Activated CD8-positive, alpha-beta memory T cell treated with anti-CD3 and anti-CD28 coated beads, Interleukin-2, amount 10 ng/mL, durations not matched to agents 7 days and 5 days (primary cell): ENCODE data around the gene FAM124A. TPM values are rescaled to one million over a fixed set of nuclear protein-coding genes. Genes with fewer than 3 reads are reported as not detected.

Experiments
- ATAC-seq: fragments of 150-1000 bp; cut with Tn5 transposase; one replicate; pipeline ENCODE4 v1.10.0; 2021; ENCODE audit warnings: moderate library complexity
- CTCF ChIA-PET: fragments of 350-600 bp; sonication (Branson Sonifier 250); formaldehyde crosslinking; loops from one replicate; lab custom pipeline; 2021; ENCODE audit warnings: antibody characterized with exemption; lab: Charles Lee
- DNase-seq: peaks from one replicate; pipeline ENCODE4 v3.0.0-alpha.2; 2020
- H3K27ac Mint-ChIP-seq: one replicate; pipeline ENCODE4 v1.8.0; 2021; ENCODE audit warnings: mild to moderate bottlenecking, mixed read lengths
- H3K27me3 Mint-ChIP-seq: one replicate; pipeline ENCODE4 v1.8.0; 2021; ENCODE audit warnings: mixed read lengths
- H3K36me3 Mint-ChIP-seq: one replicate; pipeline ENCODE4 v1.8.0; 2021; ENCODE audit warnings: mild to moderate bottlenecking, mixed read lengths
- H3K4me1 Mint-ChIP-seq: one replicate; pipeline ENCODE4 v1.8.0; 2021; ENCODE audit warnings: mixed read lengths
- H3K4me3 Mint-ChIP-seq: one replicate; pipeline ENCODE4 v1.8.0; 2021; ENCODE audit warnings: mild to moderate bottlenecking, moderate library complexity, mixed read lengths
- H3K9me3 Mint-ChIP-seq: one replicate; pipeline ENCODE4 v1.8.0; 2022; ENCODE audit warnings: low read depth, mixed read lengths
- total RNA-seq, 2 experiments: library from RNA; stranded (reverse); gene quantifications; one replicate each; pipeline ENCODE4 v1.2.3, GENCODE V29; 2021

The FAM124A gene
- total RNA-seq, 2 experiments from 2014 or later: 0.09 to 0.26 TPM

GRCh38 chr13:51225029-51225428, 2.8 kb downstream of the FAM124A start:
- no peak for ATAC-seq
- CTCF ChIA-PET: interaction anchor here (3.2 kb wide), 1 partner anchor 61 kb away, joined by 20 read pairs; no protein-coding TSS in a partner anchor
- Mint-ChIP-seq H3K9me3 (no peaks in the 10 kb centered on the region), H3K4me3 (no peak overlapping the region), H3K36me3 (no peaks in the 10 kb centered on the region), H3K27me3 (peaks cover 77% of the 10 kb centered on the region), H3K27ac (no peak overlapping the region), H3K4me1 (peaks cover 3% of the 10 kb centered on the region)
- no peak for DNase-seq

DNA sequence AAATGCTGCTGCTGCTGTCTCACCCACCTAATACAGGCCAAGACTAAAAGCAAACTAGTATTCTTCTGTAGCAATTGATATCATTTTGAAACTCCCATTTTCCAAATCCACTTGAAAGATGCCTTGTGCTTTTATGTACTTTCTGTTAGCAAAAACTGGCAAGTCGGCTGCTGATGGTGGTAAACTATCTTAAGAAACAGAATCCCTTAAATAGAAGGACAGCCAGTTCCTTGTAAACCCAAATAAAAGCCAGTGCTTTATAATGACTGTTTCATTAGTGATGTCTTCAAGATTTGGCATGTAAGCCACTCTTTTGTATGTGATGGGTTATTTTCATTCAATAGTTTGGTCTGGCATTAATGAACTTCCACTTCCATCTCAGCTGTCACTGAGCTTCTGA, 5.2 kb downstream of the FAM124A start:
- H3K36me3 Mint-ChIP-seq: no peaks in the 10 kb centered on the region
- ATAC-seq (no peak), DNase-seq (no peak)
- H3K4me3 Mint-ChIP-seq: no peak overlapping the region
- H3K4me1 Mint-ChIP-seq: no peaks in the 10 kb centered on the region
- H3K9me3 Mint-ChIP-seq: no peaks in the 10 kb centered on the region
- peaks cover 73% of the 10 kb centered on the region for H3K27me3 Mint-ChIP-seq
- CTCF ChIA-PET: no interaction called here
- no peak overlapping the region for H3K27ac Mint-ChIP-seq

DNA sequence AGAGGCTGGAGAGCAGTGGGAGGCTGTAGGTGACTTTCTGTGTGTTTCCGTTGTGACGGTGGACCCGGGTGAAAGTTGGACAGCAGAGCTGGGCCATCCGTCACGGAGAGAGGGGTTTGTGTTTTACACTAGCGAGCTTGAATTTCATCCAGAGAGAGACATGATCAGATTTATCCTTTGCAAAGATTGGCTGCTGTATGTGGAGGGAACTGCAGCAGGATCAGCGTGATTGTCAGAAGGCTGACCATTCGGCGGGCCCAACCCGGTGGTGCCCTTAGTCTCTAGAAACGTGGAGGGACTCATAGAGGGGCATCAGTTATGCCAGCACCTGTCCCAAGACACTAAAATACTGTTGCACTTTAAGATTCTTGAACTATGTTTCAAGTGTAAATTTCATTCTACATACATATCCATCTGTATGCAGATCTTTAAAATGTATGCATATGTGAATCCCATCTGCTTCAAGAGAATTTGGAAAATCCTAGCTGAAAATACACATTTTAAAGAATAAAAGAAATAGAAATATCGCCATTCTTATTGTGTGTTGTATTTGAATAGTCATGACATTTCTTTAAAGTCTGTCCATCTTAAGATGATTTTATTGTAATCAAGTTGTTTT, 7.0 kb downstream of the FAM124A start:
- Mint-ChIP-seq H3K36me3 (no peaks in the 10 kb centered on the region), H3K27me3 (peaks cover 68% of the 10 kb centered on the region), H3K4me3 (no peak overlapping the region), H3K9me3 (no peaks in the 10 kb centered on the region), H3K27ac (no peak overlapping the region), H3K4me1 (no peaks in the 10 kb centered on the region)
- CTCF ChIA-PET: interaction anchor here (0.8 kb wide), 1 partner anchor 9 kb away, joined by 3 read pairs; no protein-coding TSS in a partner anchor
- no peak for ATAC-seq
- DNase-seq: no peak

- Mint-ChIP-seq H3K36me3 (no peaks in the 10 kb centered on the region), H3K27ac (no peak overlapping the region), H3K27me3 (peaks cover 67% of the 10 kb centered on the region), H3K9me3 (no peaks in the 10 kb centered on the region), H3K4me3 (no peak overlapping the region), H3K4me1 (no peaks in the 10 kb centered on the region)
- CTCF ChIA-PET: interaction anchor here (1.2 kb wide), 1 partner anchor 13 kb away, joined by 3 read pairs; no protein-coding TSS in a partner anchor
- DNase-seq (no peak), ATAC-seq (no peak)
These were observed 7.5 kb downstream of the FAM124A start for GRCh38 chr13:51229731-51230130.

DNA sequence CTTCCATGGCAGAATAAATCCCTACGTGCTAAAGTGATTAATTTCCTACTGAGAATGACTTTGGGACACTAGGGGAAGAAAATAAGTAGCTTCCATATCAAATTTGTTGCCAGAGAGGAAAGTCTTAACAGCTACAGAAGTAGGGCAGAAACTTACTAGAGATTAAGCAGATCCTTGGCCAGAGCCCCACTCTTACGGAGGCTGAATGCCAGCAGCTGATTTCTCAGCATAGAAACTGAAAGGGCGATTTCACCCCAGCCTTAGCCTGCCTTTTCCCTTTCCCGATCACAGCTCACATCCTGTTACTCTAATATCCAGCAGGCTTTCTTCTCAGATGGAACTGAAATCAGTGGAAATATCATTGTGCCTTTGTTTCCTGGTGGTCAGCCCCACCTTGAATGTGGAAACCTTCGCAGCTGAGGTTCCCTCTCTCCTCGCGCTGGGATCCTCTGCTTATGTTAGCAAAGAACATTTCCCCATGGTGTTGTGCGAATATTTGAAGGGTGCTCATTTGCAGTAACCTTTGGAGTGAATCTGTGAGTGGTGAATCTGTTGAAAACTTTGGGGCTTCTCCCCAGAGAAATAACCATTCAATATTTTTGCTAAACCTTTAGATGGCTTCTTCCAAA, 8.4 kb downstream of the FAM124A start:
- ATAC-seq (no peak), DNase-seq (no peak)
- Mint-ChIP-seq H3K27ac (no peak overlapping the region), H3K27me3 (peaks cover 65% of the 10 kb centered on the region), H3K4me1 (no peaks in the 10 kb centered on the region), H3K4me3 (no peak overlapping the region), H3K36me3 (no peaks in the 10 kb centered on the region), H3K9me3 (no peaks in the 10 kb centered on the region)
- CTCF ChIA-PET: interaction anchor here (1.2 kb wide), 1 partner anchor 12 kb away, joined by 3 read pairs; no protein-coding TSS in a partner anchor

DNA sequence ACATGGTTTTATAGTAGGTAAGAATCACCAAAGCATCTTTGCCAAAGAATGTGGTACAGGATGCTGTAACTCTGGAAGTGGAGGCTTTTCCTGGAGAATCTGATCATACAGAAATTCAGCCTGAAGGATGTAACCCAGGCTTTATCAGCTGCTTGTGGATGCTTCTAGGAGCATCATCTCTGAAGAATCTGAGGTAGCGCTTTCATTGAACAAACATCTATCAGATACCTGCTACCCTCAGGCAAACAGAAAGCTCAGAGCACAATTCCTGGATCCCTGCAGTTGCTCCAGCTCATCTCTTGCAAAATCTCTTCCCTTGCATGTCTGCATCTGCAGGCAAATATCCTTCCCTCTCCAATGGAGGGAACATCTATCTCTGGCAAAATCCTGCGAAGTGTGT, 9.3 kb downstream of the FAM124A start:
- Mint-ChIP-seq H3K4me1 (no peaks in the 10 kb centered on the region), H3K4me3 (no peak overlapping the region), H3K9me3 (no peaks in the 10 kb centered on the region), H3K36me3 (no peaks in the 10 kb centered on the region), H3K27me3 (peaks cover 67% of the 10 kb centered on the region), H3K27ac (no peak overlapping the region)
- no peak for ATAC-seq
- CTCF ChIA-PET: interaction anchor here (1.3 kb wide), 1 partner anchor 55 kb away, joined by 7 read pairs; no protein-coding TSS in a partner anchor
- no peak for DNase-seq

DNA sequence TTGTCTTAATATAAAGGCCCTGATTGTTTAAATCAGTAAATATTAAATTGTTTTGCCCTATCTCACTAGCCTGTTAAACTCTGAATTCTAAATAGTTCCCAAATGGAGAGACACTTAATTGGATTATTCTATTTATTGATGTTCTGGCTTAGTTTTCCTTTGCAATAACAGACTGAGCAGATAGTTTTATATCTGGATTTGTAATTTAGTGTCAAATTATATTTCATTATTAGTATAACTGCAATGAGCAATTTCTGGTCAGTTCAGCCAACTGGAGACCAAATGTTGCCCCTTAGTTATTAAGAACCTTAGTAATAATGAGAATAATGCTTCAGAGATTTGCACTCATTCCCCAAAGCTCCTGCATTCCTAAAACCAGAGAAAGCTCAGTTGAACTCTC, 10.1 kb downstream of the FAM124A start:
- H3K4me3 Mint-ChIP-seq: no peak overlapping the region
- H3K27me3 Mint-ChIP-seq: peaks cover 67% of the 10 kb centered on the region
- DNase-seq (no peak), ATAC-seq (no peak)
- H3K9me3 Mint-ChIP-seq: no peaks in the 10 kb centered on the region
- H3K36me3 Mint-ChIP-seq: no peaks in the 10 kb centered on the region
- H3K4me1 Mint-ChIP-seq: no peaks in the 10 kb centered on the region
- CTCF ChIA-PET: interaction anchor here (1.3 kb wide), 1 partner anchor 54 kb away, joined by 7 read pairs; no protein-coding TSS in a partner anchor
- H3K27ac Mint-ChIP-seq: no peak overlapping the region

DNA sequence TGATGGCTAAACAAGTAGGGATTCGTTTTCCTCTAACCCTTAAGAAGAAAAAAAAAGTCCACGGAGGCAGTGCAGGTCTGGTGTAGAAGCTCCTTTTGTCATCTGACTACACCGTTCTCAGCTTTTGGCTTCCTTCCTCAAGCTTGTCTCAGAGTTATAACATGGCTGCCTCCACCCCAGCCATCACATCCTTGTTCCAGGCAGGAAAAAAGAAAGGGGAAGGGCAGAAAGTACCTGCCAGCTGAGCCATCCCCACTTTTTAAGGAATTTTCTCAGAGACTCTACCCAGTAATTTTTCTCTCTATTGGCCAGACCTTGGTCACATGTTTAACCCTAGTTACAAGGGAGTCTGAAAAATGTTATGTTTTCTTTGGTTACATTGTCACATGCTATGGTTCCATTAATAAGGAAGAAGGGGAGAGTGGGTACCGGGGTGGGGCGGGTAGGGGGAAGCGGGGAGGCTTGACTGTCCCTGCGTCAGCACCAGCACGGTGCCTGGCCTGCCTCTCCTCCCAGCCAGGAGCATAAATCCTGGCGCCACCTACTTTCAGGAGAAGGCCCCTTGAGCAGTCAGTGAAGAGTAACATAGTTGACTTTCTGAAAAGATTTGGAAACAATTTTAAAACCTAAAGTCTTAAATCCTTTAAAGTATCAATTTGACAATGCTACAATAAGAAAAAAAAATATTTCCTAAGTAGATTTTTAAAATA, 11.1 kb downstream of the FAM124A start:
- H3K4me1 Mint-ChIP-seq: no peaks in the 10 kb centered on the region
- no peak for ATAC-seq
- no peaks in the 10 kb centered on the region for H3K9me3 Mint-ChIP-seq
- H3K4me3 Mint-ChIP-seq: no peak overlapping the region
- H3K27me3 Mint-ChIP-seq: peaks cover 61% of the 10 kb centered on the region
- DNase-seq: no peak
- CTCF ChIA-PET: no interaction called here
- no peaks in the 10 kb centered on the region for H3K36me3 Mint-ChIP-seq
- H3K27ac Mint-ChIP-seq: no peak overlapping the region

DNA sequence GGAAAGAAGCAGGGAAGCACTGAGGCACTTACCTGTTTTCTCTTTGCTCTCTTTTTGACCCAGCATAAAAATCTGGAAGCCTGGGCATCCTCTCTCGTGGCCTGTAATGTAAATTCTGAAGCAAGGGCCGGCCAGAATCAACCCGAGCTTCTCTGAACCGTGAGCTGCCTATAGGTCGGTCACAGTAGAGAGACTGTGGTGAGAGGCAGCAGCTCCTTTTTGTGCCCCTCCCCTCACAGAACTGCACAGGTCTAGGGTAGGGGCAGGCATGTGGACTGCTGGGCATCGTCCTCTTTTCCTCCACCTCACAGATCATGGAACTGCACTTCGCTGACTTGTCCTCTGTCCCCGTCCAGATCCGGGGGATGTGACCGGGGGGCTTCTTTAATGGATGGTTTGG, 12.5 kb downstream of the FAM124A start:
- ATAC-seq: no peak
- Mint-ChIP-seq H3K9me3 (no peaks in the 10 kb centered on the region), H3K4me3 (no peak overlapping the region), H3K27ac (no peak overlapping the region), H3K4me1 (peaks cover 5% of the 10 kb centered on the region), H3K36me3 (no peaks in the 10 kb centered on the region), H3K27me3 (peaks cover 54% of the 10 kb centered on the region)
- DNase-seq: no peak
- CTCF ChIA-PET: interaction anchor here (1.0 kb wide), 1 partner anchor 50 kb away, joined by 3 read pairs; no protein-coding TSS in a partner anchor

DNA sequence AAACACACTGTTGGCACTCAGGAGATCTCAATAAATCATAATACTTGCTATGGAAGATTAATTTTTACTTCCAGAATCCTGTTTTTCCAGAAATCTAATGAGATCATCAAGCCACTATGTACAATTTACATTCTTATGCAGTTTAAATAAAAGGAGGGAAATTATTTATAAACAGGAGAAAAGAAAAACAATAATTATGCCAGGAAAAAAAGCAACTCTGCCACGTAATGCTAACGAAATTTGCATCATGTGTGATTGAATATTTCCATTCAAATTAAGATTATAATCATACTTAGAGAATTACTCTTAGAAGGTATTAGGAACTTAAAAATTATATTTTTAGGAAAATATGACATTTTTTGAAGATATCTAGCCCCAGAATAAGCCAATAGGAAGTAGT, 13.0 kb downstream of the FAM124A start:
- Mint-ChIP-seq H3K36me3 (no peaks in the 10 kb centered on the region), H3K4me3 (no peak overlapping the region), H3K27ac (no peak overlapping the region), H3K9me3 (no peaks in the 10 kb centered on the region), H3K4me1 (peaks cover 5% of the 10 kb centered on the region), H3K27me3 (peaks cover 53% of the 10 kb centered on the region)
- no peak for DNase-seq
- CTCF ChIA-PET: interaction anchor here (1.0 kb wide), 1 partner anchor 49 kb away, joined by 3 read pairs; no protein-coding TSS in a partner anchor
- no peak for ATAC-seq

GRCh38 chr13:51235756-51236490, 13.7 kb downstream of the FAM124A start:
- H3K27ac Mint-ChIP-seq: no peak overlapping the region
- no peaks in the 10 kb centered on the region for H3K9me3 Mint-ChIP-seq
- H3K27me3 Mint-ChIP-seq: peaks cover 50% of the 10 kb centered on the region
- H3K4me3 Mint-ChIP-seq: no peak overlapping the region
- DNase-seq (no peak), ATAC-seq (no peak)
- peaks cover 5% of the 10 kb centered on the region for H3K4me1 Mint-ChIP-seq
- H3K36me3 Mint-ChIP-seq: no peaks in the 10 kb centered on the region
- CTCF ChIA-PET: no interaction called here

GRCh38 chr13:51236491-51236792, 14.2 kb downstream of the FAM124A start:
- CTCF ChIA-PET: no interaction called here
- H3K4me3 Mint-ChIP-seq: no peak overlapping the region

DNA sequence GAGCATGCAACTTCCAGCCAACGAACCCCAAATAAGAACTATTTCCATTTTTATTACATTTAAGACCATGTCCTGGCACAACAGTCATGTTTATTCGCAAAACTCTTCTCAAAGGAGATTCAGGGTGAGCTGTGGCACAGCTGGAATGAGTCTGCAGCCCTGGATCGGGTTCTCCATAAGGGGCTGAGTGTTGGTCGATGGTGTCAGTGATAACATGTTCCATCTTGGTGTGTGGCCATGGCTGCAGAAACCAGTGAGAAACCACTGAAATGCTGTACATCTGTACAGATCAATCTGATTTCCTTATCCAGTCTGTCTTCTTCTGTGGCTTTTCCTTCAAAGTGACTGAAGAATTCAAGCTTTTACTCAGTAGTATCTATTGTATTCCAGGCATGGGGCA, 15.2 kb downstream of the FAM124A start:
- Mint-ChIP-seq H3K4me3 (no peak overlapping the region), H3K9me3 (no peaks in the 10 kb centered on the region), H3K27ac (no peak overlapping the region), H3K4me1 (peaks cover 5% of the 10 kb centered on the region), H3K27me3 (peaks cover 42% of the 10 kb centered on the region), H3K36me3 (no peaks in the 10 kb centered on the region)
- peak; percentile 22 for DNase-seq
- CTCF ChIA-PET: interaction anchor here (1.1 kb wide), 1 partner anchor 9 kb away, joined by 3 read pairs; no protein-coding TSS in a partner anchor
- ATAC-seq: no peak

More at GRCh38 chr13:51236491-51236792, 14.2 kb downstream of the FAM124A start:
- Mint-ChIP-seq H3K36me3 (no peaks in the 10 kb centered on the region), H3K27ac (no peak overlapping the region), H3K9me3 (no peaks in the 10 kb centered on the region), H3K27me3 (peaks cover 44% of the 10 kb centered on the region), H3K4me1 (peaks cover 5% of the 10 kb centered on the region)
- DNase-seq: no peak
- no peak for ATAC-seq
